ENCODE measurements around the gene PLCB3.

The PLCB3 gene

DNA sequence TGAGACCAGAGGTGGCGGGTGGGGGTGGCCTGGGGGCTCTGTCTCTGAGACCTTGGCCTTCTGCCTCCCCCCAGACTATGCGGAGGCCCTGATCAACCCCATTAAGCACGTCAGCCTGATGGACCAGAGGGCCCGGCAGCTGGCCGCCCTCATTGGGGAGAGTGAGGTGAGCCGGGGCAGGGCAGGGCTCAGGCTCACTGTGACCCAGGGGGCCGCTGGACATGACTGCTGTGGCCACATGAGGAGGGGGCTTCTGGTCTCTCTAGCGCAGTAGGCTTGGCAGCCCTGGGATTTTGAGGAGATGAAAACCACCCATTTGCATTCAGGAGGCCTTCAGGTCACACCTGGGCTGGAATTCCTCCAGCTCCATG, 12.6 kb downstream of the PLCB3 start:
- DNase-seq: no peak

DNA sequence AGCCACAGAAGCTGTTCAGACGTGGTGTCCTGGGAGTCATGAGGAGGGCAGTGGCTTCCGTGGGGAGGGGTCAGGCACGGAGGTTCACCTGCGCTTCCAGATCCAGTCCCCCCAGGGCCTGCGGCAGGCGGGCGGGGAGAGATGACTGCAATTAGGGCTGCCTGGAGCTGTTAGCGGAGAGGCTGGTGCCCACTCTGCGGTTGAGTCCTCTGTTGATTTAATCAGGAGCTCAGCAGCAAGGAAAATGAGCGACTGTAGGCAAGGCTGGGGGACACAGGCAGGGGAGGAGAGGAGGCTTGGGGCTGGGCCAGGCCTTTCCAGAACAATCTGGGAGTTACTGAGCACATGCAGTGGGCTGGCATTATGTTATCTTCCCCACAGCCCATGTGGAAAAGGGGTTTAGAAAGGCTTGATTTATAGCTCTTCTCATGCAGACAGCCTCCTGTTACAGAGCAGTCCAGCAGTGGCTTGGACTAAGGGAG, 13.1 kb downstream of the PLCB3 start:
- DNase-seq: no peak

DNA sequence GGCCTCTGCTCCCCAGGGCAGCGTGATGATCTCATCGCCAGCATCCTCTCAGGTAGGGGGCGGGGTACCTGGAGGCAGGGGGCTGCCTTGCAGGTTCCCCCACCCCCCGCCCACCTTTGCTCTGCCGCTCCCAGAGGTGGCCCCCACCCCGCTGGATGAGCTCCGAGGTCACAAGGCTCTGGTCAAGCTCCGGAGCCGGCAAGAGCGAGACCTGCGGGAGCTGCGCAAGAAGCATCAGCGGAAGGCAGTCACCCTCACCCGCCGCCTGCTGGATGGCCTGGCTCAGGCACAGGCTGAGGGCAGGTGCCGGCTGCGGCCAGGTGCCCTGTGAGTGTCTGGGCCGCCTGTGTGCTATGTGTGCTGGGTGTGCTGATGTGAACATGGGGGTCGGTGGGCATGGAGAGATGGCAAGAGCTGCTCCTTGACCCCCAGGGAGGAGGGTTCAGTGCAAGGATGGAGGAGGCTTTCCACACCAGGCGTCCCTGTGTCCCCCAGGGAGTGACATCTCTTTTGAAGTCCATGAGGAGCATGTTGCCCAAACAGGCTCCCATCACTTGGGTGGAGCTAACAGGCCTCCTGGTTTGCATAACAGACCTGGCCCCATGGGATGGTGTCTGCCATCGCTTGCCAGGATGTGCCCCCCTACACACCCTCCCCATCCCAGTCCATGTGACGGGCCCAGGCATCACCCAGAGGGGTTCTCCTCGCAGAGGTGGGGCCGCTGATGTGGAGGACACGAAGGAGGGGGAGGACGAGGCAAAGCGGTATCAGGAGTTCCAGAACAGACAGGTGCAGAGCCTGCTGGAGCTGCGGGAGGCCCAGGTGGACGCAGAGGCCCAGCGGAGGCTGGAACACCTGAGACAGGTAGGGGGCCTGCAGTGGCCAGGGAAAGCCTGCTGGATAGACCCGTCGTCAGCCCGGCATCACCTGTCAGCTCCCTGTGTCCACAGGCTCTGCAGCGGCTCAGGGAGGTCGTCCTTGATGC, 14.1 kb downstream of the PLCB3 start:
- no peak for DNase-seq

DNA sequence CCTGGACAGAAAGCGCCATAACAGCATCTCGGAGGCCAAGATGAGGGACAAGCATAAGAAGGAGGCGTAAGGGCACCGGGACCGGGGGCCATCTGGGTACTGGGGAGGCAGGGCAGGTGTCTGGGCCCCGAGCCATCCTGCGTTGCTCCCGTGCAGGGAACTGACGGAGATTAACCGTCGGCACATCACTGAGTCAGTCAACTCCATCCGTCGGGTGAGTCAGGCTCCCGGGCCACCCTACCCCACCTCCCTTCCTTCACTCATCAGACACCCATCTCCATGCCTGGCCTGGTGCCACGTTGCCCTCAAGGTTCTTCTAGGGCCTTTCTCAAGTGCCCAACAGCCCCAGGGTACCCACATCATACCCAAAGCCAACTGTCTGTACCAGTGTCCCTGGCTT, 15.0 kb downstream of the PLCB3 start:
- no peak for DNase-seq

DNA sequence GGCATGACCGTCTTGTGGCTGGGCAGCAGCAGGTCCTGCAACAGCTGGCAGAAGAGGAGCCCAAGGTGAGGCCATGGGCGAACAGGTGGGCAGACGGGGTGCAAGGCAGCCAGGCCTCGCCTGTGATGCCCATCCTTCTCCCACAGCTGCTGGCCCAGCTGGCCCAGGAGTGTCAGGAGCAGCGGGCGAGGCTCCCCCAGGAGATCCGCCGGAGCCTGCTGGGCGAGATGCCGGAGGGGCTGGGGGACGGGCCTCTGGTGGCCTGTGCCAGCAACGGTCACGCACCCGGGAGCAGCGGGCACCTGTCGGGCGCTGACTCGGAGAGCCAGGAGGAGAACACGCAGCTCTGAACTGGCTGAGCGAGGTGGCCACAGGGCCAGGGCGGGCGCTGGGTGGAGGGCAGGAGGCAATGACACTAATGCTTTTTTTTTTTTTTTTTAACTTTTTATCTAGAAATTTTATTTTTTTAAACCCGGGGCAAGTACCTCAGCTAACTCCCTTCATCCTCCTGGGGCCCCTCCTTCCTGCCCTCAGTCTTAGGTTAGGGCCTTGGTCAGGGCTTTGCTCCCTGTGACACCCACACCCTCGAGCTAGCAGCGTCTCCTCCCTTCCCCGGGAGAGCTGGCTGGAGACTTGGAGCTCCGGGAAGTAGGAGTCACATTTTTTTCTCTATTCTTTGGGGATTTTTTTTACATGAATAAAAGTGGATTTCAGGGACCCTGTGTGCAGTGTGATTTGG, 16.0 kb downstream of the PLCB3 start:
- no peak for DNase-seq

DNA sequence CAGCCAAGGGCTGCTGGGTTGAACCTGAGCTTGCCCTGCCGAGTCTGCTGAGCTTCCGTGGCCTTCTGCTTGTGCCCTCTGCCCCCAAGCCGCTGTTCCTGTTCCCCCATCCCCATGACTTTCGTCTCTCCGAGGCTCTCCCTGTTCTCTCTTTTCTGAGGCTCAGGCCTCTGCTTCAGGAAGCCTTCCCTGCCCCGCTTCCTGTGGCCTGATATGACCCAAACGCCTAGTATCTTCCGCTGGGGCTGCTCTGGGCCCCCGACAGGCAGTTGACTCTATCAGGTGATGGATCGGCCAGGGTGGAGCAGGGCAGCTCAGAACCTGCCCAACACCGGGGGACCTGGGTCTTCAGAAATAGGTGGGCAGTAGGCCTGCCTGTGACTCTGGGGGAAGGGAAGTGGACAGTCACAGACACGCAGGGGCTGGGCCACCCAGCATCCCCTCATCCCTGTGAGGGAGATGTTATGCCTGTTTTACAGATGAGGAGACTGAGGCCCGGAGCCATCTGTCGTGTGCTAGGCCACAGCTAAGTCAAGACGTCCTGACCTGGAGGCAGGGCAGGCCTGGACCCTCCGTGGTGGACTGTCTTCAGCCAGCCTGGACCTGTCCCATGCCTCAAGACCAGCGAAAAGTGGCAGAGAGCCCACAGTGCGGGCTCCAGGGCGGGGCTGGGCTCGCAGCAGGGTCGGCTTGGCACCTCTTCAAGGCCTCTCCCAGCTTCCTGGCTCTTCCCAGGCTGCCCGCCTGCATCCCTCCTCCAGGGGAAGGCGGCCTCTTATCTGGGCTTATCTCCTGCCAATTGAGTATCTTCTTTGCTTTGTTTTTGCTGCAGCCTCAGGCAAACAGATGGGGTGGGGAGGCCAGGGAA, 16.9 kb downstream of the PLCB3 start:
- DNase-seq: peak in 5 of 58 donors; percentile 17 to 33 (median 26)

DNA sequence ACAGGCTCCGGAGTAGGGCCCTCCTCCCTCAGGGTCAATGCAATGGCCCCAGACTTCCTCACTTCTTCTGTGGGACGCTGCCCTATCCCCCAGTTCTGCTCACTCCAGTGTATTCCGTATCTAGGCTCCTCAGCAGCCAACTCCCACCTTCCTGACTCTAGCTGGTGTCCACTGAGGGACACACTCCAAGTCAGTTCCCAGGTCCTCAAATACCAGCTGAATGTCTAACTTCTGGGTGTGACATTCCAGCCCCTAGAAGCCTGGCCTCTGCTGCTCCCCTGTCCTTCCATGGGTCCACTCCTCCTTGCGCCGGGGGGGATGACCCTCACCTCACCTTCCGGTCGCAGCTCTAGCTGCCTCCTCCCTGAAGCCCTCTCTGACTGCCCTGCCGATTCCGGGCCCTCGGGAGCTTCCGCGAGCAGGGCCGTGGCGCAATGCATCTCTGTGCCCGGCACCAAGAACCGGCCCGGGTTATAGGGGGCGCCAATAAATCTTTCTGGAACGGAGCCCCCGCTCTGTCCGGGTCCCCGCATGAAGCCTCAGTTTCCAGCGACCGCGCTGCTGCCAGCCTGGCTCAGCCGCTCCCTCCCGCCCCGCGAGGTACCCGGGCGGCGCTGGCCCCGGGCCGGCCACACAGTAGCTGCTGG, 17.7 kb downstream of the PLCB3 start:
- peak in 17 of 58 donors; percentile 56 to 77 (median 65) for DNase-seq

DNA sequence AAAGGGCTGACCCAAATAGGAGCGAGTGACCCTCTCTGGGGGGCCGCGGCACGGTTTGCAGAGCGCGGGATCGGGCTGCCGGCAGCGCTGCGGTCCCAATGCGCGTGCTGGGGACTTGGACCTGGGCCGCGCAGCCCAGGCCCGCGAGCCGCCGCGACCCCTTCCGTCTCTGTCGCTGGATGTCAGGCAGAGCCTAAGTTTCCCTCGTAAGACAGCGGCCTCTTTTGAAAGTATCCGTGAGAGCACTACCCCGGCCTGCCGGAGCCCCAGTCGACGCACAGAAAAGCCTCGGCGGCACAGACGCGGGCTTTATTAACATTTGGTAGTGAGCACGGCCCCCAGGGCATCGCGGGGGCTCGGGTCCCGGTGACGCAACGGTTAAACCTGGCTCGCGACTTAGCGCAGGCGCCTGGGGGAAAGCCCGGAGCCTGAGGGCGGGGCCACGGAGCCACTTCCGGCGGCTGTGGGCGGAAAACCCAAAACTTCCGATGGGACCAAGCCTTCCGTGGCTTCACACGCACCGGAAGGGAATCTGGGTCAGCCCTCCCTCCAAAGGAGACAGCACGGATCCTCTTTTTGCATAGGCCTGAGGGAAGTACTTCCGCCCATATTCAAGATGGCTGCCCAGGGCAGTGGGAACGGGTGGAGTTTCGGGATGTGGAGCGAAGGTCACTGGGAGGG, 18.4 kb downstream of the PLCB3 start:
- peak; percentile 80 to 100 (median 98) for DNase-seq

DNA sequence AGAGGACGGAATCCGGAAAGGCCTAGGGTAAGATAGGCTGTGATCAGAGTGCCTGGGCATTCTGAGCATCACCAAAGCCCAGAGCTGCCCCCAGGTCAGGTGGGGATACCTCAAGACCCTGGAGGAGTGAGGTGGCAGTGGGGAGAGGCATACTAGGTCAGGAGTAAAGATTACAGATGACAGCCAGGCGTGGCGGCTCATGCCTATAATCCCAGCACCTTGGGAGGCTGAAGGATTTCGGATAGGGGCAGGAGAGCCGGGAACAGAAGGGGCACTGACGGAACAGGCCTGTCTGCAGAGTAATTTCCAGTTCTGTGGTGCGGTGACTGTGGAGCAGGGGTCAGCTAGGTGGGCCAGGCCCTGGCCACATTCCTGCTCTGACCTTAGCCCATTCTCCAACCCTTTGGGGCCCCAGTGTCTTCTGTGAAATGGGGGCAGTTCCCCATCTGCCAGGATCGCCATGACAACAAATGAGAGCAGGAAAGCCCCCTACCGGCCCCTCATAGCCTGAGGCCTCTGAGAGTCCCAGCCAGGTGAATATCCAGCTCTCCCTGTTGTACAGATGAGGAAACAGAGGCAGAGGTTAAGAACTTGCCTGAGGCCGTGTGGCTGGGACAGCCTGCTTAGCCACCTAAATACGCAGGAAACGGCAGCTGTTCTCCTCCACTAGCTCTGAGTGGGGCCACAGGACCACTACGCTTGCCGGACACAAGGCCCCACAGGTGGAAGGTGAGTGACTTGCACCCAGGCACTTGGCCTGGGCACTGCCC, 23.9 kb downstream of the PLCB3 start:
- no peak for DNase-seq

DNA sequence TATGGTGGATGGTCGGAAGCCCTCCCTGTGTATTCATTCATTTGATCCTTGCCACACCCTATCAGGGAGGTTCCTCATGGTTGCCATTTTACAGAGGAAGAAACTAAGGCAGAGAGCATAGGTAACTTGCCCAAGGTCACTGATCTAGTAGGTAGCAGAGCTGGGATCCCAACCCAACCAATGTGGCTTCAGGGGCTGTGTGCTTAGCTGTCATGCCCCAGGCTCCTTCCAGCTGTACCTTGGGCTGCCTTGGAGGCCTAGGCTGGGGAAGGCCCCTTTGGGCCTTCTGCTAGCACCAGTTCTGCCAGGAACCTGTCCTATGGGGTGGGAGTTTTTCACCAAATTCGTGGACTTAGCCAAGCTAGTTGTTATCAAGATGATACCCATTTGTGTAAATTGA, 24.5 kb downstream of the PLCB3 start:
- DNase-seq: no peak

DNA sequence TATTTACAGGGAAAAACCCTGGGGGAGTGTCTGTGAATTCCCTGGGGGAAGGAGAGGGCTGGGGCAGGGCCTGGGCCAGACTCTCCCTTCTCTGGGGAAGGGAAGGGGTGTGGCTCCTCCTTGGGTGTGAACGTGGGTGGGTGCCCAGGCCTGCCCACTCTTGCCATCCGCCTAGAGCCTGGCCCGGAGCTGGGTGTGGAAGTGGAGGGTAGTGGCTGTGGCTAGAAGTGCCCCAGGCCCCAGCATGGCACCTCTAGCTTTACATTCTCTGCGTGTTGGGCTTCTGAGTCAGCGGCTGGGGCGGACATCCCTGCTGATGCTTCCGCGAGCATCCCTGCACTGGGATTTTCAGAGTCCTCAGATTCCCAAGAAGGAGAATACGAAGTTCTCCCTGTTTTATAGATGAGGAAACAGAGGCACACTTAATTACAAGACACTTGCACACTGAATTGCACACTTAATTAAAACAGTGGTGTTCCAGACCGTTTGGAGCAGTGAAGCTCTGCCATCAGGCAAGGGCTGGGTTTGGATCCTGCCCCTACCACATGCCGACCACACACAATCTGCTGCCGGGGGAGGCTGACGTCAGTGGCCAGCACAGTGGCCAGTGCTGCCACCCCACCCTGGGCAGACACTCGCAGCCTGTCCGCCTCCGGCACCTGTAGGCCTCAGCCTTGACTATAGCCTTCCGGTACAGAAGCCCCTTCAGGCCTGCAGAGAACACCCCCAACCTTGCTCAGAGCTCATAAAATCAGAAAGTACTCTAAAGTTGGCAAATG, 25.5 kb downstream of the PLCB3 start:
- DNase-seq: peak in 1 of 58 donors; percentile 27

DNA sequence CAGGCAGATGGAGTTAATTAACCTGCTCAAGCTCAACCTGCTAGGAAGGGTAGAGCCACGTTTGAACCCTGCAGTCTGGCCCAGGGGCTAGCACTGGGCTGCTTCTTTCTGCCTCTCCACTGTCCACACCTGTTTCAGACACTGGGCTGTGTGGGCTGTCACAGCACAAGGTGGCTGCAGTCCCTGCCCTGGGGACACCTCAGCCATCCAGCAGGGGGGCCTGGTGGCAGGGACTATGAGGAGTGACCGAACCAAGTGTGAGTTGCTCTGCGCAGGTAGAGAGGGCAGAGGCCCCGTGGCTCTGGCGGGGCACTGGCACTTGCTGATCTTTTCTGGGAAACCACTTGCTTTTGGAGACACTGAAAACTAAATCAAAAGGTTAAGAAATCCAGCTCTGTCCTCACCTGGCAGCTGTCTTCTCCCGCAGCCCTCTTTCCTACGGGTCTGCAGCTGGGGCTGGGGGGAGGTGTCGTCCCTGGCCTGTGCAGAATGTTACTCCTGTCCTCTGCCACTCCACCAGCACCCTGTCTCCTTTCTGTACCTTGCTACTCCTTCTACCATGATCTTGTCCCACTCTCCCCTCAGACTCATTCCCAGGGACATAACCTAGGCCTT, 27.4 kb downstream of the PLCB3 start:
- no peak for DNase-seq

DNA sequence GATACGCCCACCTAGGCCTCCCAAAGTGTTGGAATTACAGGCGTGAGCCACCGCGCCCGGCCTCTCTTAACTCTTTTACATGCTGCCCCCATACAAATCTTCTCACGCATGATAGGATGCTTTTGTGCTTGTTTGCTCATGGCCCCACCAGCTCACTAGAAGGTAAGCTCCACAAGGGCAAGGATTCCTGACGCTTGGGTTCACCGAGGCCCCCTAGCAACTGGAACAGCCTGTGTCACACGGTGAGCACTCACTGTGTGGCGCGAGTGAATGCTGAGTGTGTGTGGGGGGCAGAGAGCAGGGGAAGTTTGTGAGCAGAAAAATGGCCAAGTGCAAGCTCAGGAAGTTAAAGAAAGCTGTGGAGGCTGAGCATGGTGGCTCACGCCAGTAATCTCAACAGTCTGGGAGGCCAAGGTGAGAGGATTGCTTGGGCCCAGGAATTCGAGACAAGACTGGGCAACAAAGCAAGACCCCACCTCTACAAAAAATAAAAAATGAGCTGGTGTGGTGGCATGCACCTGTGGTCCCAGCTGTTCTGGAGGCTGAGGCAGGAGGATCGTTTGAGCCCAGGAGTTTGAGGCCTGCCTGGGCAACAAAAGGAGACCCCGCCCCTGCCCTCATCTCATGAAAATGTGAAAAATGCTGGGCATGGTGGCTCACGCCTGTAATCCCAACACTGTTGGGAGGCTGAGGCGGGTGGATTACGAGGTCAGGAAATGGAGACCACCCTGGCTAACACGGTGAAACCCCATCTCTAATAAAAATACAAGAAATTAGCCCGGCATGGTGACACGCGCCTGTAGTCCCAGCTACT, 30.8 kb downstream of the PLCB3 start:
- no peak for DNase-seq

DNA sequence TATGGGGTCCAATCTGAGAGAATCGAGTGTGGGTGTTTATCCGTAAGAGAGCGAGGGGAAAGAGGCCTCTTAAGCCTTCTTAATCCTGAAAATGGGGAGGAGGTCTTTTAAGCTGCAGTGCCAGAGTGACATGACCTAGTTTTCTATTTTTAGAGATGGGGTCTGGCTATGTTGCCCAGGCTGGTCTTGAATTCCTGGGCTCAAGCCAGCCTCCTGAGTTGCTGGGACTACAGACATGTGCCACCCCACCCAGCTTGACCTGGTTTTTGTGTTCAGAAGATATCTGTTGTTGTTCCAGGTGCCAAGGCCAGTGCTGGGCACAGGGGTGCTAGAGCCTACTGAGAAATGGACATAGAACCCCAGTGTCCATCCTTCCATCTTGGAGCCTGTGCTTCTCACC, 31.8 kb downstream of the PLCB3 start:
- no peak for DNase-seq

DNA sequence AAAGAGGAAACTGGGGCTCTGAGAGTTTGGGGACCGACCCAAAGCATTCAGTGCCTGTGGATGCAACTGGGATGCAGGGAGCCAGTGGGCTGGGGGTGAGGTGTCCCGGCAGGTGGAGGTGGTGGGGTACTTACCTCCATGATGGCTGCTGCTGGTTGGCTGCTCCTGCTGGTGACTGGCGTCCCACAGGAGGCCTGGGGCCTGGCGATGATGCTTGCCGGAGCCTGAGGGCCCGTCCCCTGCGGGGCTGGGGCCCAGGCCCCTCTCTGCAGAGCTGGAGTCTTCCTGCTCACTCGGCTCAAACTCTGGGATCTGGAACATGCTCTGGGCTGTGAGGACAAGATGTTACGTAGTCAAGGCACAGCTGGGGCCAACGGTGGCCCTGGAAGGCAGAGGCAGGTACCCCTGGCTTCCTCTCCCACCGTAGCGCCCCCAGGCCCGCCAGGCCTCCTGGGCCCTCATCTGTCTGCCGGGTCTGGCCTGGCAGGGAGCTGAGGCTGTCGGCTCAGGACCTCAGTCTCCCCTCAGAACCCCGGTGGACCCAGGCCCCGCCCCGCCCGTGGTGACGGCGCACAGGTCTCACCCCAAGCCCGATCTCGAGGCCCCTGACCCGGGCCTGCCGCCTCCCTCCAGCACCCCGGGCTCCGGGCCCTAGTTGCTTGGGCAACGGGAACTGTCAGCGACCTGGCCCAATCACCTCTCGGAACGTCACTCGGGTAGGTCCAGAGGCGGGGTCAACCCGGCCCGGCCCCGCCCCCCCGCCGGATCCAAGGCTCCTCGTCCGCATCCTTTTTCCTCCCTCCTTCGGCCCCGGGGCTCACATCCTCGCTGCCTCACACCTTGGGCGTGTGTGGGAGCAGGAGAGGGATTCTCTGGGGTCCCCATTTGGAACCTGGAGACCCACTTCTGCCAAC, 33.0 kb downstream of the PLCB3 start, which contains the start of gene BAD:
Gene BAD, minus strand, starts transcription at position 618 of the 914 bp plus-strand sequence. Its CDS starts 297 bp downstream, at position 321.
- peak; percentile 55 to 98 (median 94) for DNase-seq
